Activated CD8-positive, alpha-beta memory T cell treated with anti-CD3 and anti-CD28 coated beads, Interleukin-2, amount 50 U/mL, for 48 hours (primary cell): ENCODE data around the gene PPP2R2D.
"Not testable (repeated sequence)": the region's sequence is repeated elsewhere in the genome, so short reads cannot be mapped to it uniquely, and the experiment has no call there.

ENCODE experiments used
- DNase-seq: peaks from one replicate; pipeline ENCODE4 v3.0.0-alpha.2; 2020

PPP2R2D gene

DNA sequence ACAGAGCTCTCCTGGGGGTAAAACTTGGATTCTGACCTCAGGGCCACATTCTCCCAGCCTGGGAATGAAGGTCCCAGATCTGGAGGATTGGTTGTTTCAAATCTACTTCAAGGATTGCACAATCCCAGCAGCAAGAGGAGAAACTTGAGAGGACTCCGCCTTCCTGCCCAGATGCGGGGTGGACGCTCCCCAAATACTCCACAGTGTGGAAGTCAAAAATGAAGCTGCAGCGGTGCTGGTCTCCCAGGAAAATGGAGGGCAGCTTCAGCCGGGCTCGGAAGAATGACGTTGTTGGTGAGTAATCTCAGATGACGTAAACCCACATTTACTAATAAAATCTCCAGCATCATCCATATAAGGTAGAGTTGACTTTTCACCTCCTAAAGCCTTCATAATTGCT, 31.5 kb upstream of the PPP2R2D start:
- no peak for DNase-seq

DNA sequence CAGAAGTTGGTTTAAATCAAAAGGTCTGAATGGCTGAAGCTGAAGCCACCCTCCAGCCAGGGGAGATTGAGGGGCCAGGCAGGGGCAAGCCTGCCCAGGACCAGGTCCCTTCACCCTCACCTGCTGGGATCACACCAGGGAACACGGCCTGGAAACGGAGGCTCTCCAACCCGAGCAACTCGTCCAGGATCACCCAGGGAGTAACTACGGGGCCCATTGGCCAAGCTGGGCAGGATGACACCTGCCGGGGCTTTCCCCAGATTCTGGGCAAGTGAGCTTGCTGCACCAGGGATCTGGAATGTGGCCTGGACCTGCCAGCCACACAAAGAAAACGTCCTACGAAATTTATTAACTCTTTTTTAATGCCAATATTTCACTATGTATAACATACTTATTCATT, 30.4 kb upstream of the PPP2R2D start:
- DNase-seq, result no peak

DNA sequence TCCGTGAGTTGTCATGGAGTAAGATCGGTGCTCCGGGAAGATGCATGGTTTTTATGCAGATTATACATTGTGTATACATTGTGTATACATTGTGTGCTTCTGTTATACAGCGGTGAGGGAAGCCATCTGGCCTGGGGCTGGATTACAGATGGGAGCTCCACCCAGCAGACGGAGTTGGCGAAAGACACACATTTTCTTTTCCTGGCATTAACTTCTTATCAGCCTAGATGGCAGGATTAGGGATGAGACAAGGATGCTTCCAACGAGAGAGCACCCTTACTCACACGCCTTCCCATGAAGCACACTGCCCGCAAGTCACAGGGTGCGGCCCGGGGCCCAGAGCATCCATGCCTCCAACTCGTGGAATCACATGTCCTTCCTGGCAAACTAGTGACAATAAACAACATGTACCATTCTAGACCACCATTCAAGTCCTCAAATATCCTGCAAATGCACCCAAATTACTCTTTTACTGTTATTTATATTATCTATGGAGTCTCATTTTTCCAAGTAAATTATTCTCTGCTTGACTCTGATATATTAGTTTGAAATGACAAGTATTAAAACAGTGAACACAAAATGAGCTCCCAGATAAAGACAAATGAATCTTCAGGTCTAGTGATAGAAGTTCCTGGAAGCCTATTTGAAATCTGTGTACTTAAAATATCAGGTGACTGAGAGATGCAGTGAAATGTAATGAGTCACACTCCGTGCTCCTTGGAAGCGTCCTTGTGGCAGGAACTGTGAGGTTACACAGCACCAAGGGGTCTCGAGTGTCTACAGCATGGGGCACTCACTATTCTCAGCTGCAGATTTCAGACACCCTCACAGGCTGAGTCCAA, 29.8 kb upstream of the PPP2R2D start:
- DNase-seq, result no peak

DNA sequence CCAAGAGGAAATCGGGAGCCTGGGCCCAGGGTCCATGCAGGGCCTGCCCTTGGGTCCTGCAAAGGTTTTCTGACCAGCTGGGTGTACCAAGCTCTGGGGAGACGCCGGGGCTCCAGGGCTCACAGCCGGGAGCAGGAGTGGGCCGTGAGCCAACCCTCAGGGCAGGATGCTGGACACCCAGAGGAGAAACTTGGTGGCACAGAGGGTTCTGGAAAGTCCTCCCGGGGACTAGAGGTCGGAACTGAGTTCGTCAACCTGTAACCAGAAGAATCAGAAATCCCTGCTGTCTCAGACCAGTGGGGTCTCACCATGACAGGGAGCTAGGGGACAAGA, 29.2 kb upstream of the PPP2R2D start:
- no peak for DNase-seq

DNA sequence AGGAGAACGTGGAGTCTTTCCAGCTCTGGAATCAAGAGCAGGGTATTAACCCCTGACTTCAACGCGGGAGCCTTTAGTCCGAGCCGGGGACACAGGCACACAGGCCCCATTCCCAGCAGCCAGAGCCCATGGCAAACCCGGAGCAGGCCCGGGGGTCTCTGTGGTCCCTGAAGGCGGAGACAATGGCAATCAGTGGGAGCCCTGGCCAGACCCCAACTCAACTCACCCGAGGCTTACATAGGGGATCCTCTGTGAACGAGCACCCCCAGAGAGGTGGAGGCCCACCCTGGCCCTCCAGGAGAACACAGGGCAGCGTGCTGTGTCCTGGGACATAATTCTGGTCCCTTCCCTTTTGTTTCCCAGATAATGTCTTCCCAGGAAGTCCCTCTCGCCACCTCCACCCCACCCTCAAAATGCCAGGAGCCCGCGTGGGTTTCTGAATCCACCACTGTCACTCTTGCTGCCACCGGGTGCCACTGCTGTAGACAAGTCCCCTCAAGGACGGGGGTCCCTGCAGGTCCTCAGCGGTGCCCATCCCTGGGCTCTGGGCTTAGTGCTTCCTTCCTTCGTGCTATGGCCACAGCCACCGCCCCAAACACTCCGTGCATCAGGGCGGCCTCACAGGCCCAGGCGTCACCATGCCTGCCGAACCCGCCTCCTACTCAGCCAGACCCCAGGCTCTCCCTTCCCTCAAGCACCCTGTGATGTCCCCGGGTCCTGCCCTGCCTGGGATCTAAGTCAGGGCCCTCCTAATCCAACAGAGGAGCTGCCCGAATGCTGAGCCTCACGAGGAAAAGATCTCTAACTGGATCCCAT, 28.6 kb upstream of the PPP2R2D start:
- DNase-seq, result no peak

DNA sequence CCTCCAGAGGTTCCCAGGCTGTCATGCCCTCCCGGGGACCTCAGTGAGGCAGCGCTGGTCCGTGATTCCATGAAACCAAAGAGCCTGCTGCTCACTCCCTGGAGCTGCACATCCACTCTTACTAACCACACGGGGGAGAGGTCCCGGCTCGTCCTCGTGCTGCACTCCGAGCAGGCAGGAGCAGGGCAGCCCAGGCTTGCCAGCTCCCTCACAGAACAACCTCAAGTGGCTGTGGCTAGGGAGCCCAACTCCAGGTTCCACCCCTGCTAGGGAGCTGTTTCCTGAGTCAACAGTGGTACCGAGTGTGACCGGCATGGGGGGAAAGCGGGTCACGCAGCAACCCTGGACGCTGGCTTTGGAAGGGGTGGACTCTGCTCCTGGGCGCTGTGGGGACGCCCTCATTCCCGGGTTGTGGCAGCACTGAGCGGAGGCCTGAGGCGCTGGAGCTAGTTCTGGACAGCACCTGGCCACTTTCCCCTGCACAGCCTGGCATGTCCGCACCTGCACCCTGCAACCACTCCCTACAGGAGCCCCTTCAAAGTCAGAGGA, 27.9 kb upstream of the PPP2R2D start:
- DNase-seq, result no peak

DNA sequence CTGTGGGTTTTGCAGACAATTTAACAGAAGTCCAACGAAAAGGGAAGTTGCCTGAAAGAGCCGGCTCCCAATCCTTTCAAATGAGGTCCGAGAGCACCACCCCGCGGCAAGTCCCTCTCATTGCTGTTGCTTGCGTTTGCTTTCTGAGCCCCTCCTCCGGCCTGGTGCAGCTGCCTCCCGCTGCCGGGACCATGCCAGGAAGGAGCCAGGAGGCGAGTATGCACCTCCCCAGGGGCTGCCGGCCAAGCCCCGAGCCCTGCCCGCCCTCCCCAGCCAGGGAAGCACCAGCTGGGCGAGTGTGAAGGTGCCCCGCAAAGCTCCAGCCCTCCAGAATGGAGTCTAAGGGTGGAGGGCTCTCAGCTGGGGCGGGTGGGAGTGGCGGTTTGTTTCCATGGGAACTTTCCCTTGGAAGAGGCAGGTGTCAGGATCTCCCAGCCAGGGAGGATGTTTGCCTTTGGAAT, 25.8 kb upstream of the PPP2R2D start:
- DNase-seq, result peak; percentile 84

DNA sequence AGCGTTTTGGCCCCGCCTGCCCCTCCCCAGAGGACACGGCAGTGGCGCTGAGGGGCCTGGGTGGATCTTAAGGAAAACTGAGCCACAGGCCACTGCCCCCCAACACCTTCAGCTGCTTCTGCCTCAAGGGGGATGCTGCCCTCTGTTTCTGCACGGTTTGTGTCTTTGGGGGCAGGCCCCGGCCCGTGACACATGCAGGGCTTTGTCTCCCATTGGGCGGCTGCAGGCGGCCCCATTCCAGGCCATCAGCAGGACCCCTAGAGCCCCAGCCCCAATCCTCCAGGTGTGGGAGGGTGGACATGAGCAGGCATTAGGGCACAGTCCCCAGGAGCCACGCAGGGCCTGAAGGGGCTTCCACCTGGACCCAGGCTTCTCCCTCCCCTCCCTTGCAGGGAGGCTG, 25.3 kb upstream of the PPP2R2D start:
- no peak for DNase-seq

DNA sequence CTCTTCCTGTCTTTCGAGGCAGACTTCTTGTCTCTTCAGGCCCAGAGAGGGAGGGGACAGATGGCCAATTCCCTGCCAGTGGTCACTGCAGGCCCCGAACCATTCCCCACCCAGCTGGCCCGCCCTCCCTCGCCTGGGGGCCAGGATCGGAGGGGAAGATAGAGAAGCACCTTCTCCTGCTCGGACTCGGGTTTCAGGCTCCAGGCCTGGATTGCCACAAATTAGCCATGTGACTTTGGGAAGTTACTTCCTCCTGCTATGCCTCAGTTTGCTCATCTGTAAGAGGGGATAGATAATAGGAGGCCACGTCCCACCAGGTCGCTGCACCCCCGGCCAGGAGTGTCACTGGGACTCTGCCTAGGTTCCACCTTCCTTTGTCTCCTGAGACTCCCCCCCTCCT, 24.8 kb upstream of the PPP2R2D start:
- no peak for DNase-seq

DNA sequence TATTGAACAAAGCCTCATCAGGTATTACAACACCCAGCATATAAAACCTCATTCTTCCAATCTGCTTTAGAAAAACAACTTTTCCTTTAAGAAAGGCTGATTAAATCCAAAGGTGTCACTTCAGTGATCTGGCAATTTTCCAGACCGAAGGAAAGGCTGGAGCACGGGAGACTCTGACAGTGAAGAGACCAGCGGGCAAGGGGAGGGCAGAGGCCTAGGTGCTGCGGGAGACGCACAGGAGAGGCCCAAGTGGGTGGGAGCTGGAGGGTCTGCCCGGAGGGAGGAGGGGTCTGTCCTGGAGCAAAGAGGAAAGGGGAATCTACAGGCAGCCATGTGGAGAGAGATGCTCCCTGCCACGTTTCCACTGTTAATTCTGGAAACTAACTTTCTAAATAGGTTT, 24.3 kb upstream of the PPP2R2D start:
- DNase-seq, result no peak

DNA sequence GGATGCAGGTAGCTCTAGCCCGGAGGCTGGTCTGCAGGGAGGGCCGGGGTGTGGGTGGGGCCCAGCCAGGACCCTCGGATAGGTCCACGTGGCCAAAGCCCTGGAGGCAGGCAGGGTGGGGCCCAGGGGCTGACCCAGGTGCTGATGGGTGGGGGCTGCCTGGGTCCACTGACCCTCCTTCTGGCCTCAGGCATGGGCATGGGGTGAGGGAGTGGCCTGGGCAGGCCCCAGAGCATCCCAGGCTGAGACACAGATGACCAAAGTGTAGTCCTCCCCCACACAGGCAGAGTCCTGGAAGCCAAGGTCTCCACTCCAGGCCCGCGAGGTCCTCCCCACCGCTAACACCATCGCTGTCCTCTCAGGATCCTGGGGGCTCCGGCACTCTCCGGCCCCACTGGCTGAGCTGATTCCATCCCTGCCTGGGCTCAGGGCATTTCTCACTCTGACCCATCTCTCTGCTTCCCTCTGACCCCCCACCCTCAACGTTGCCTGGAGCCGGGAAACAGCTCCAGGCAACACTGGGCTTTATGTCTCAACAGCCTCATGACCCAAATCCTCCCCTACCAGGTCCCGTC, 20.7 kb upstream of the PPP2R2D start:
- DNase-seq, result no peak

DNA sequence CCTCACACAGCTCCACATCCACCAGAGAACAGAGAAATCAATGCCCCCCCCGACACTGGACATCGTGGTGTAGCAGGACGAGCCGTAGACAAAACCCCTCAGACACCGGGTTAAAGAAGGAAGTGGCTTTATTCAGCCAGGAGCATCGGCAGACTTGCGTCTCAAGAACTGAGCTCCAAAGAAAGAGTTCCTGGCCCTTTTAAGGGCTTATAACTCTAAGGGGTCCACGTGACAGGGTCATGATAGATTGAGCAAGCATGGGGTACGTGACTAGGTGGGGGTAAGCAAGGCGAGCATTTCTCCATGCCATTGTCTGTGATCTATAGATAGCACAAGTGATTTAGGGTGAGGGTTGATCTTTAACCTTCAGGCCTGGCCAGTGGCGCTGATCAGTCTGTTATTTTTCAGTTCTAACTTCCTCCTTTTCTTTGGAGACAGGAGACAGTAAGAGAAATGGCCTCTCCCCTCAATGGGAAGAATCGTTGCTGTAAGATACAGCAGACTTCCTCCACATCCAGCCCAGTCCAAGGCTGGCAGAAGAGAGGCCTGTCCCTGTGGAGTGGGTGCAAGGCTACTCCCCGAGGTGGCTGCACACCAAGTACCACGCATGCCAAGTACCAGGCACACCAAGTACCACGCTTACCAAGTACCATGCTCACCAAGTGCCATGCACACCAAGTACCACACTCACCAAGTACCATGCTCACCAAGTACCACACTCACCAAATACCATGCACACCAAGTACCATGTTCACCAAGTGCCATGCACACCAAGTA, 19.5 kb upstream of the PPP2R2D start:
- no peak for DNase-seq

DNA sequence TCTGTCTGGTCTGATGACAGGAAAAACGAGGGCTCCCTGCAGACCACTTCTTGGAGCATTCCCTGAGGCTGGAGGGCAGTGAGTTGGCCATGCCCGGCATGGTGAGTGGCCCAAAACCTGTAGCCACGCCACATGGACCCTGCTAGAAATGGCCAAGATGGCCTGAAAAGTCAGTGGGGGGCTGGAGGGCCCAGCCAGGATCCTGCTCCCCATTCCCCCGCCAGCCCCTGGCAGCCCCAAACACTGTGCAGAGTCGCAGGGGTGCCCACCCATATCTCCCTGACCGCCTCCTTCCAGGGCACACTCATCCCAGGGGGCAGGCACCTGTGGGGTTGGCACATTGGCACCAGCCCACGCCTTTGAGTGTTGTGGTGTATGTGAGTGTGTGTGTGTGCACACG, 18.7 kb upstream of the PPP2R2D start:
- no peak for DNase-seq

DNA sequence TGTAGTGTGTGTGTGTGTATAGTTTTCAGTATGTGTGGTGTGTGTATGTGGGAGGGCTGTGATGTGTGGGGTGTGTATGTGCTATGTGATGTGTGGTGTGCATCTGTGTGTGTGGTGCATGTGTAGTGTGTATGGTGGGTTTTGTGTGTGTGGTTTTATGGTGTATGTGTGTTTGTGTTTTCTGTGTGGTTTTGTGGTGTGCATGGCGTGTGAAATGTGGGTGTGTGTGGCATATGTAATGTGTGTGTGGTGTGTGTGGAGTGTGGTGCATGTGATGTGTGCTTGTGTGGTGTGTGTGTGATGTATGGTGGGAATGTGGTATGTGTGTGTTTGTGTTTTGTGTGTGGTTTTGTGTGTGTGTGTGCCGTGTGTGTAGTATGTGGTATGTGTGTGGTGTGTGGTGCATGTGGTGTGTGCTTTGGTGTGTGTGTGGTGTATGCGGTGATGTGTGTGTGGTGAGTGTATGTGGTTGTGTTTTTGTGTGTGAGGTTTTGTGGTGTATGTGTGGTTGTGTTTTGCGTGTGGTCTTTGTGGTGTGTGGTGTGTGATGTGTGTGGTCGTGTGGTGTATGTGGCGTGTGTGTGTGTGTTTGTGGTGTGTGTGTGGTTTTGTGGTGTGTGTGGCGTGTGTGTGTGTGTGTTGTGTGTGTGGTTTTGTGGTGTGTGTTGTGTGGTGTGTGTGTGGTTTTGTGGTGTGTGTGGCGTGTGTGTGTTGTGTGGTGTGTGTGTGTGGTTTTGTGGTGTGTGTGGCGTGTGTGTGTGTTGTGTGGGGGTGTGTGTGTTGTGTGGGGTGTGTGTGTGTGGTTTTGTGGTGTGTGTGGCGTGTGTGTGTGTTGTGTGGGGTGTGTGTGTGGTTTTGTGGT, 18.0 kb upstream of the PPP2R2D start:
- no peak for DNase-seq

DNA sequence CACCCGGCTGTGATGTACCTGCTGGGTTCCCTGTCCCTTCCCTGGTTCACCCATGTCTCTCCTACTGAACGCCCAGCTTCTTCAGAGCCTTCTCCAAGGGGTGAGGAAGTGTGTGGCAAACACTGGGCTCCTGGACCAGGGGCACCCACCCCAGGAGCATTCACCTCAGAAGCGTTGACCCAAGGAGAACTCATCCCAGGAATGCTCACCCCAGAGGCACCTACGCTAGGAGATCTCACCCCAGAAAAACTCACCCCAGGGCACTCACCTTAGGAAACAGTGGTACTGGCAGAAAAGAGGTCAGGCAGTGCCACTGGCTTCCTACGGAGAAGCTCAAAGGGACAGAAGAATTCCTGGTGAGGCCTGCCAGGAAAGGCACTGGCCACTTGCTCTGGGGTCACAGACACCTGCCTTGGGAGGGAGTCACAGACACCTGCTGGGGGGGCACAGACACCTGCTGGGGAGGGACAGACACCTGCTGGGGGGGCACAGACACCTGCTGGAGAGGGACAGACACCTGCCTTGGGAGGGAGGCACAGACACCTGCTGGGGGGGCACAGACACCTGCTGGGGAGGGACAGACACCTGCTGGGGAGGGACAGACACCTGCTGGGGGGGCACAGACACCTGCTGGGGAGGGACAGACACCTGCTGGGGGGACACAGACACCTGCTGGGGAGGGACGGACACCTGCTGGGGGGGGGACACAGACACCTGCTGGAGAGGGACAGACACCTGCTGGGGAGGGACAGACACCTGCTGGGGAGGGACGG, 17.0 kb upstream of the PPP2R2D start:
- DNase-seq, result not testable (repeated sequence)

DNA sequence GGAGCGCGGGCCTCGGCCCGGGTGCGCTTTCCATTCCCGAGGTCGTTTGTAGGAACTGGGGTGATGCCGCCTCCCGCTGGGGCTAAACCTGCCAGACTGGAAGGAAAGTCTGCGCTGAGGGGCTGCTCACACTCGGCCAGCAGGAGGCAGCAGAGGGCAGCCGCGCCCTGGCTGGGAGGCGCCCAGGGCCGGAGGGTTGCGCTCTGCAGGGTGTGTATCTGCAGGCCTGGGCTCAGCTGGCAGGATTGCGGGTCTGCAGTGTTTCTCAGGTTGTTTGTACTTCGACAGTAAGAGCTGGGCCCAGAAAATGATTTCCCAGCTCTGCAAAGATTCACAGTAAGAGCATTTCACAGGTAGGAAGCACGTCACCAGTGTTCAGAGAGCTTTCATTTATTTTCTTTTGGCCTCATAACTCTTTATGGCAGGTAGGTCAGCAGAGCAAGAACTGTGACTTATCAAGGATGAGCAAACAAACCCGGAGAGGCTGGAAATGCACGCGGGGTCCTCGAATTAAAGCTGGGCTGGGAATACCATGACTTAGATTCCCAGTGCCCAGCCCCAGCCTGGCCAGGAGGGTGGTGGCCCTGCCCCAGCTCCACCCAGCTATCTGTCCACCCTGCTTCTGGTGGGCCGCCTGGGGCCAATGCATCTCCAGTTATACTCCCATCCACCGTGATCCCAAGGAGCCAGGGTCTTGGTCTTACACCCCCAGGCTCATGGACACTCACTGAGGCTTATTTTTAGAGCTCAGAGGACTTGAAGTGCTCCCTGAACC, 15.2 kb upstream of the PPP2R2D start:
- peak; percentile 96 for DNase-seq

DNA sequence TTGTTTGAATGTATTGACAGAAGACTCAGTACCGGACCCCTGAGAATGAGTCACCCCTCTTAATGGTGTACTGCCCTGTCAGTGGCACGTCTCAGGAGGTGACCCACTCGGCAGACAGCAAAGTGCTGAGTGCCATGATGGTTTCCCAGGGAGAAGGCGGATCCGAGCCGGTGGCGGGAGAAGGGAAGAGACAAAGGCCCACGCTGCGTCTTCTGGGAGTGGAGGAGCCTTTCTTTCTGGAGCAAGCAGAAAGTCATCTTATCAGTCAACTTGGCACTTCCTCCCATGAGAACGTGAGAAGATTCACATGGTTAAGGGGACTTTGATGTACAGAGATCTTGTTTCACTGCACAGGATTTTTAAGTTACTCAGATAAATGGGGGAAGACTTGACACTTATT, 14.6 kb upstream of the PPP2R2D start:
- DNase-seq, result no peak

DNA sequence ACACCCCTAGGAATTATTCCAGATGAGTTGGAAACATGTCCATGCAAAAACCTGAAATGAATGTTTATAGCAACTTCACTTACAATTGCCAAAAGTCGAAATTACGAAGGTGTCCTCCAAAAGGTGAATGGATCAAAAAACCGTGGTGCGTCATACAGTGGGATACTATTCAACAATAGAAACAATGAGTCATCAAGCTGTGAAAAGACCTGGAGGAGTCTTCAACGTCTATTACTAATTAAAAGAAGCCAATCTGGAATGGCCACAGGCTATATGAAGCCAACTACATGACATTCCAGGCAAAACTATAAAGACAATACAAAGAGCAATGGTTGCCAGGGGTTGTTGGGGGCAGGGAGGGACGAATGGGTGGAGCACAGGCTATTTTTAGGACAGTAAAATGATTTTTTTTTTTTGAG, 12.6 kb upstream of the PPP2R2D start:
- DNase-seq, result no peak

DNA sequence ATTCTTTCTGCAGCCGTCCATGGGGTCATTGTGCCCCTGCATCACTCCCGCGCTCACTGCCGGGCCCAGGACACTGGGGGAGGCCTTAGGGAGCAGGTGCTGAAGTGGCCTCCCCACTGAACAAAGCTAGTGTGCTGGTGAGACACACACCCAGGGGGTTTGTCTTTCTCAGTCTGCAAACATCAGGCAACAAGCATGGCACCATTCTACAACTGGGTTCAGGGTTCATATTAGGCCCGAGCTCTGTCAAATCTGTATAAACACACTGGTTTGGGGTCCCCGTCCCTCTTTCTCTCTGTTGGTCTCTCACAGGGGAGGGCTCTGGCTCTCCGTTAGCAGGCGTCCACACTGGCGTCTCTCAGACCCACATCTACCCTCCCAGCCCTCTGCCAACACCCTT, 11.1 kb upstream of the PPP2R2D start:
- no peak for DNase-seq
